Tongue (tissue), 2 donors: Measurements from ENCODE around the gene PRDX3. TPM values are rescaled to one million over a fixed set of nuclear protein-coding genes. Genes with fewer than 3 reads are reported as not detected.
A peak's percentile ranks its signal among the peaks of the same experiment; 100 is the strongest.
"Not testable (repeated sequence)": the region's sequence is repeated elsewhere in the genome, so short reads cannot be mapped to it uniquely, and the experiment has no call there.

Experiments
- DNase-seq: peaks from one replicate; pipeline ENCODE4 v3.0.0-alpha.2; 2015
- total RNA-seq: library from RNA; depleted of rRNA; stranded (reverse); fragments of >200 nt; gene quantifications from one replicate; pipeline ENCODE4 v1.2.3, GENCODE V29; 2014

Gene PRDX3
- total RNA-seq, 1 donor from 2014 or later, result 184 TPM

DNA sequence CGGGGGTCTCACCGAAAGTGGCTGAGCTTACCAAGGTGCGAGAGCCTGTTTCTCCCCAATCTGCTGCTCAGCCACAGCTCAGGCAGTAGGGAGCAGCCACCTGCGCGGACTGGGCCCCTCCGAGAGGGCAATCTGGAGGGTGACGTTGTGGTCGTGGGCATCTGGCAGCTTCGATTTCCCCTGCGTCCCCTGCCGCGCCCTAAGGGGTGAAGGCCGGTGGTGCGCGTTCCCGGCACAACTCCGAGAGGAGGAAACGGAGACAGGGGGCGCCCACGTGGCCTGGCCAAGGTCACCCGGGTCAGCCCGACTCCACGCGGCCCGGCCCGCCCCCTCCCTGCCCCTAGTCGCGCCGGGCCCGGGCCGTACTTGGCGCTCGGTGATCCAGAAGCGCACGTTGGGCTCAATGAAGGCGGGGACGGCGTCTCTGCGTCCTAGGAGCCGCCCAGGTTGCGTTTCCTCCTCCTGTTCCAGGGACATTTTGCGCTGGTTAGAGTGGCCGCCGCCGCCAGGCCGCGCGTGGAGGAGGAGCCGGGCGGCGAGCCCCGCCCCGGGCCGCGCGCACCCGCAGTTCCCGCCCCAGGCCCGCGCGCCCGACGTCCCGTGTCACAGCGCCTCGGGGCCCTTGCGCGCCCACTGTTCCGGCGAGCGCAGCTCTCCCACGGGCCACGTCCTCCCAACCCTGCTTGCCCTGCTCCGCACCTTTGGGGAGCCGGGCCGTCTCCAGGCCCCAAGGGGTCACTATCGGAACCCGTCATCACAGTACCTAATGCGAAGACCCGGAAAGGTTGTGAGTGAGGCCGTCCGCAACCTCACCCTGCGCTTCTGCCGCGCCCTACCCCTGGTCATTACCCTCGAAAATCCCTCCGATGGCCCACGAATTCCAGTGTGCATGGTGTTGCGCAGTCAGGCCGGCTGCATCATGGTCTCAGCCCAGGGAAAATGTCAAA is 13.2 kb downstream of the PRDX3 start, which contains the start of gene SFXN4:
Gene SFXN4 (minus strand): TSS at position 544 of the 947 bp plus-strand sequence. CDS start 67 bp downstream, at position 477.
- DNase-seq, result peak; percentile 83

DNA sequence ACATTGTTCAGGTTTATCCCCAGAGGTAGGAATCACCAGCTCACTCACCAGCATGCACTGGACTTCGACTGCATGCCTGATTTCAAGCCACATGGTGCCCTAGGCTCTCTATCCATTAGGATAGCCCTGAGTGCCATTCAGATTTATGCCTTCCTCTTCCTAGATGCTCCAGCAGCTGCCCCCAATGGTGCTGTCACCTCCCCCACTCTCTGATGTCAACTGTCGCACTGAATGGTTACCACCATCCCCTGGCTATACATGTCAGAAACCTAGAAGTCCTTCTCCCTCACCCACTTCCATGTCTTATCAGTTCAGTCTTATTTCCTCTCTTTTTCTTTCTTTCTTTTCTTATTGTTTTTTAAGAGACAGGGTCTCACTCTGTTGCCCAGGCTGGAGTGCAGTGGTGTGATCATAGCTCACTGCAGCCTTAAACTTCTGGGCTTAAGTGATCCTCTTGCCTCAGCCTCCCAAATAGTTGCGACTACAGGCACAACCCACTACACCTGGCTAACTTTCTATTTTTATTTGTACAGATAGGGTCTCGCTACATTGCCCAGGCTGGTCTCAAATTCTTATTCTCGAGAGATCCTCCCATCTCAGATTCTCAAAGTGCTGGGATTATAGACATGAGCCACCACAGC is 16.0 kb downstream of the PRDX3 start:
- no peak for DNase-seq

DNA sequence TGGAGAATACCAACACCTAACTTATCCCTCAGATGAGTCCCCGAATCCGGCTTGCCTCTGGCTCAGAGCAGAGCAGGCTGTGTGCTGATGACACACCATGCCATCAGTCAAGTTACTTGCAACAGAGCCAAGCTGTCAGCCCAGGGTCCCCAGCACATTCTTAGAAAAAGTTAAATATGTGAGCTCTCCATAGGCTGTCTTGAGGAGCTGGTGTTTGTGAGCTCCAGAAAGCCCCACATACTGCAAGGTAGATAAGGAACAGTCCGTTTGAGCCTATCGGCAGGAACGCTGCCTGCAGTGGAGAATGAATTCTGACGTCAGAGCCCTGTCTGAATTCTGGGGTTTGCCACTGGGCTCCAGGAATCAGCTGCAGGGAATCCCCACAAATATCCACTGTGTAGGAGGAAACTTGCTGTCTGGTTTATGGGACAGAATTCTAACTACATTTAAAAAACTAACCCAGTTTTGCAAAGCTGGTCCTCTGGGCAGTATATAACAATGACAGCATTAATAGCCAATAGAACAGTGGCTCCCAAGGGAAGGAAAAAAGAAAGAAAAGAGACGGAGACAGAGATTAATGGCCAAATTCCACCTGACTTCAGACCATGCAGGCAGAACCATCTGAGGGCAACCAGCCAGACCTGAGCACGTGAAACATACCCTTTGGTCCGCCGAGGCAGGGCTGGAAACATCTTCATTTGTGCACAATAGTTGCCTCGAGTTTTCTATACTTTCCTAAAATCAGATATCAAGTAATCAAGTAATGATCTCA is 16.7 kb downstream of the PRDX3 start:
- DNase-seq, result no peak

DNA sequence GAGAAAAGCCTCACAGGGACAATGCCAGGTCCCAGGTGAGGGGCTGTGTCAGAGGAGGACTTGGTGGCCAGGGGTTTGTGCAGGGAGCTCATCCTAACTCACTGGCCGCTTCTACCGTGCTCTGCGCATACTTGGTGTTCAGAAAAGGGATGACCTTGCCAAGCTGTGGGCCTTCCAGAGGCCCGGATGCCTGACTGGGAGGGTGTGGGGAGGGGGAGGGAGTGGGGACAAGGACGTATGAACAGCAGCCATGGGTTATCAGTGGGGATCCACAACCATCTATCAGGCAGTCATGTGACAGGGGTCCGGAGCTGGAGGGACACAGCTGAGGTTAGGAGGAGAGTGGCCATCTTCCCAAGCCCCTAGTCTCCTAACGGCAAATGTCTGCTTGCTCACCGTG is 19.3 kb downstream of the PRDX3 start:
- DNase-seq, result no peak

DNA sequence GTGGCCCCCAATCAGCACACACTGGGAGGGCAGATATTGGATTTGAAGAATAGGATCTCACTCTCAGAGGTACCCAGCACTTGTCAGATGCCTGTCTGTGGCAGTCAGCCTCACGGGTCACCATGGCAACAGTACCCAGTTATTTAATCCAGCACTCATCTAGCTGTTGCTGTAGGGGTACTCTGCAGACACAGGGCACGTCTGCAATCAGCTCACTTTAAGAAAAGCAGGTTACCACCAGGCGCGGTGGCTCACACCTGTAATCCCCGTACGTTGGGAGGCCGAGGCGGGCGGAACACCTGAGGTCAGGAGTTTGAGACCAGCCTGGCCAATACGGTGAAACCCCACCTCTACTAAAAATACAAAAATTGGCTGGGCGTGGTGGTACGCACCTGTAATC is 25.0 kb downstream of the PRDX3 start:
- no peak for DNase-seq

DNA sequence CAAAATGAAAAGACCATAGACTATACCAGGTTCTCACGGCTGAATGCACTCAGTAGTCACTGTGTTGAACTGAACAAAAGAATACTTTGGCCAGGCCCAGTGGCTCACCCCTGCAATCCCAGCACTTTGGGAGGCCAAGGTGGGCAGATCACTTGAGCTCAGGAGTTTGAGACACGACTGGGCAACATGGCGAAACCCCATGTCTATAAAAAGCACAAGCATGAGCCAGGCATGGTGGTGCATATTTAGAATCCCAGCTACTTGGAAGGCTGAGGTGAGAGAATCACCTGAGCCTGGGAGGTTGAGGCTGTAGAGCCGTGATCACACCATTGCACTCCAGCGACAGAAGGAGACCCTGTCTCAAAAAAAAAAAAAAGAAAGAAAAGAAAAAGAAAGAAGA is 25.6 kb downstream of the PRDX3 start:
- no peak for DNase-seq

DNA sequence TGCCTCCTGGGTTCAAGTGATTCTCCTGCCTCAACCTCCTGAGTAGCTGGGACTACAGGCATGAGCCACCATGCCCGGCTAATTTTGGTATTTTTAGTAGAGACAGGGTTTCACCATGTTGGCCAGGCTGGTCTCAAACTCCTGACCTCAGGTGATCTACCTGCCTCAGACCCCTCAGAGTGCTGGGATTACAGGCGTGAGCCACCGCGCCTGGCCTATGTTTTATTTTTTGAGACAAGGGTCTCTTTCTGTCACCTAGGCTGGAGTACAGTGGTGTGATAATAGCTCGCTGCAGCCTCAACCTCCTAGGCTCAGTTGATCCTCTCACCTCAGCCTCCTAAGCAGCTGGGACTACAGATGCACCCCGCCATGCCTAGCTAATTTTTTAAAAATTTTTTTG is 27.0 kb downstream of the PRDX3 start:
- not testable (repeated sequence) for DNase-seq

DNA sequence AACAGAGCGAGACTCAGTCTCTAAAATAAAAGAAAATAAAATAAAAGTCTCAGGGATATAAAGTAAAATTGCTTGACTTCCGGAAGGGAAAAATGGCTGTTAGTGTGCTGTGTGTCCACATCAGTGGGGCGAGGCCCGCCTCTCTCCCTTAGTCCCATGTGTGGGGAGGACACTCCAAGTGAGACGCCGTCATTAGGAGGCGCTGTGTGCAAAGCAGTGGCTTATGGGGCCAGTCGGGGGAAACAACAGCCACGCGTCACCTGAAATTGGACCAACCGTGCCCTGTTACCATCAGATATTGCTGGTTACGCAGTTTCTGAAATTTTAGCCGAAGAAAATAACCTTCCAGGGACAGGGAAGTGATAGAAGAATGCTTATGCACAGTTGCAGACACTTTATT is 28.9 kb downstream of the PRDX3 start:
- no peak for DNase-seq

DNA sequence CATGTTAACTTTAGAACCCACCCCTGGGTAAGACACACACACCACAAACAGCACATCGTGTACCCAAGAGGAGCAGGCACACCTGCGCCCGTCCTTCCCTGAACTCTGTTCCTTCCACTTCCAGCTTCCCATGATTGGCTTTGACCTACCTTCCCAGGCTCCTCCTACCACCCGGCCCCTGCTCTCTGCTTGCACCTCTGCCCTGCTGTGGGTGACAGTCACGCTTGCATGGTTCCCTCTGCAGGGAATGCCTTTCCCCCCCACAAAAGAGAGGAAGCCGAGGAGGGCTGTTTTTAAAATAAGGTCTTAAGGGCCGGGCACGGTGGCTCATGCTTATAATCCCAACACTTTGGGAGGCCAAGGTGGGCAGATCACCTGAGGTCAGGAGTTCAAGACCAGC is 29.5 kb downstream of the PRDX3 start:
- DNase-seq, result no peak

DNA sequence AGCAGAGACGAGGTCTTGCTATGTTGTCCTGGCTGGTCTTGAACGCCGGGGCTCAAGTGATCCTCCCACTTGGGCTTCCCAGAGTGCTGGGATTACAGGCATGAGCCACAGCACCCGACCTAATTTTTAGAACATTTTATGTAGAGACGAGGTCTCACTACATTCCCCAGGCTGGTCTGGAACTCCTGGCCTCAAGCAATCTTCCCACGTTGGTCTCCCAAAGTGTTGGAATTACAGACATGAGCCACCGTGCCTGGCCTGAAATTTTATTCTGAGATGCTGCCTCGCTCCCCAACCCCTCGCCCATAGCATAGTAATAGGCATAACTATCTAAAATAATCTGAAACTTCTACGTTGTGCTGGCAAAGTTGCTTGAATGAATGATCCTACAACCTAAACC is 35.0 kb downstream of the PRDX3 start:
- DNase-seq, result no peak

DNA sequence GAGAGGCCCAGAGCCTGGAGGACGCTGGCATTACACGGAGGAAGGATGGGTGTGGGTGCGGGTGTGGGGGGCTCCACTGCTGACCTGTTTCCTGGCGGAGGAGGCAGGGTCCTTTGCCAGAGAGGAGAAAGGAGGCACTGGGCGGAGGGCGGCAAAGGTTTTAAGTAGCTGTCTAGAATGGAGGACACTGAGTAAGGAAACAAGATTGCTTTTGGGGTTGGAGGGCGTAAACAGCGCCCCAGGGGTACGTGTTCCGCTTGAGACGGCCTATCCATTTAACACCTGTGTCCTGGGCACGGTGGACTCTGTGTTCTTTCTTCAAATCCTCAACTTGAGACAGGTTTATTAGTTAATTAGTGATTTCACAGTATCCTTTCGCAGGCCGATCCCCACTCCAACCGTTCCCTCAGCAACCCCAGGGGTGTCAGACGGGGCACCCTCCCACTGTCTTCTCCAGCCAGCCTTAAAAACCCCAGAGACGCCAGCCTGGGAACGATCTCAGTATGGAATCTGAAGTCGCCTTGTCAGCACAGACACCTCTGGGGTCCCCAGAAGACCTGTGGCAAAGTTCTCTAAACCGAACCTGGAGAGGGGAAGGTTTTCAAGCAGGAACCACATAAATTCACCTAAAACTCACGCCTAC is 37.9 kb downstream of the PRDX3 start:
- no peak for DNase-seq

DNA sequence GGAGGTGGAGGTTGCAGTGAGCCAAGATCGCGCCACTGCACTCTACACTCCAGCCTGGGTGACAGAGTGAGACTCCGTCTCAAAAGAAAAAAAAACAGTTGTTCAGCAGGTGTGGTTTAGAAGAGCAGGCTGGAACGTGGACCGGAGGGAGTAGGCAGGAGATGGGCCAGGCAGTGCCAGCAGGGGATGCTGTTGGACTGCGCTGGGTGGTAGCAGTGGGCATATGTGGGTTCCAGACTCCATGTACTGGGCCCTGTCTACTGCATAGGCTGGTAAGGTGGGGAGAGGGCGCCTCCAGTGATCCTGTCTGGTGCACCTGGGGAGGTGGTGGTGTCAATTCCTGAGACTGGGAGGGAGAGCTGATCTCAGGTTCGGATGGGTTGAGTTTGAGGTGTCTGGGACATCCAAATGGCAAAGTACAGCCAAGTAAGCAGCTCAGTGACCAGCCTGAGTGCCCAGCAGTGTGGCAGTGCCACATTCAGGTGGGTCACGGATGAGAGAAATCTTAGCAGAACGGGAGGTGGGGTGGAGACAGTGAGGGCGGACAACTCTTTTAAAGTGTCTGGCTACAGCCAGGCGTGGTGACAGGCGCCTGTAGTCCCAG is 39.0 kb downstream of the PRDX3 start:
- no peak for DNase-seq

DNA sequence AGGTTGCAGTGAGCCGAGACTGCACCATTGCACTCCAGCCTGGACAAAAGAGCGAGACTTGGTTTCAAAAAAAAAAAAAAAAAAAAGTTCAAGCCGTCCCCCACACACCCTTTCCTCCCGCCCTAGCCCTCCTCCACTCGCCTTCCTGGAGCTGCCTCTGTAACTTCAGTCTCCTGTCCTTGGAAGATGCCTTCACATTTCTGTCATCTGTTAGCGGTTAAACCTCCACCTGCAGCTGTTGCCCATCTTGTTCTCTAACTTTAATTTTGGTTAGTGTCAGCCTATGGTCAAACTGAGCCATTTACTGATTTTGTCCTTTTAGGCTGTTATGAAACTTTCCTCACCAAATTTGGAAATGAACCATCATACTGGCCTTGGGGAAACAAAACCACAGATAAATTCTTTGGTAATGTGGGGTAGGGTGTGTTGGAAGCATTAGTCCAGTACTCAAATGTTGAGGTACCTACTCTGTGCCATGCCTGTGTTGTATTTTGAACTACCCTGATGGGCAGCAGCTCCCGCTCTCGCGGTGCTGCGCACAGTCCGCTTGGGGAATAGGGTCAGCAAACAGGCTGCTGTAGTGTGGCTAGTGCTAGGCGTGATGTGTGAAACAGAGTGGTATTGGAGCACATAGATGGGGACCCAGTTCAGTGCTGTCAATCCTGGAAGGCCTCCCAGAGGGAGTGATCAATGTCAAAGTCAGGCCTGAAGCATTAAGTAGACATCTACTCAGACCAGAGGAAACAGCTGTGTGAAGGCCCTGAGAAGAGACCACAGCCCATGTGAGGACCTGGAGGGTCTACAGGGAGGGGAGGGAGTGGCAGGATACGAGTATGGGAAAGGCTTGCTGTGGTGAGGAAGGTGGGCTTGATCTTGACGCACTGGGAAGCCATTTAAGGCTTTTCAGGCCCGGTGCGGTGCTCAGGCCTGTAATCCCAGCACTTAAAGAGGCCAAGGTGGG is 40.0 kb downstream of the PRDX3 start:
- no peak for DNase-seq

DNA sequence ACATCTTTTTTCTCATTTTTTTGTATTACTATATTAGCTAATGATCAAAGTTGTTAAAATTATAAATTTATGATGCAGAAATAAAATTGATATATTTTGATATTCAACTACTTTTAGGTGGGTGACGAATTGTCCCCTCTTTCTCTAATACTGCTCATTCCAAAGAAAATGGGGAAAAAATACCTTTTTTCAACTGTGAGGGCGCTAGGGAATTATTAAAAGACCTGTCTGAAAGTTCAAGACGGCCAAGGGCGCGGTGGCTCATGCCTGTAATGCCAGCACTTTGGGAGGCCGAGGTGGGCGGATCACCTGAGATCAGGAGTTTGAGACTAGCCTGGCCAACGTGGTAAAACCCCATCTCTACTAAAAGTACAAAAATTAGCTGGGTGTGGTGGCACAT is 40.7 kb downstream of the PRDX3 start:
- not testable (repeated sequence) for DNase-seq

DNA sequence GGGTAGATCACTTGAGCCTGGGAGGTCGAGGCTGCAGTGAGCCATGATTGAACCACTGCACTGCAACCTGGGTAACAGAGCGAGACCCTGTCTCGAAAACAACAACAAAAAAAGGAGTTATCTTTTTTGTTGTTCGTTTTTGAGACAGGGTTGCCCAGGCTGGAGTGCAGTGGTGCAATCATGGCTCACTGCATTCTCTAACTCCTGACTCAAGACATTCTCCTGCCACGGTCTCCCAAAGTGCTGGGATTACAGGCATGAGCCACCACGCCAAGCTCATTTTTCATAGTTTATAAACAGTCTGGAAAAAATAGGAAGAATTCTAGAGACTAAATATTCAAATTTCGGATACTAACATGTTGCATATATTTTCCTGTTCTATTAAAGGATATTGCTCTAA is 42.5 kb downstream of the PRDX3 start:
- no peak for DNase-seq

DNA sequence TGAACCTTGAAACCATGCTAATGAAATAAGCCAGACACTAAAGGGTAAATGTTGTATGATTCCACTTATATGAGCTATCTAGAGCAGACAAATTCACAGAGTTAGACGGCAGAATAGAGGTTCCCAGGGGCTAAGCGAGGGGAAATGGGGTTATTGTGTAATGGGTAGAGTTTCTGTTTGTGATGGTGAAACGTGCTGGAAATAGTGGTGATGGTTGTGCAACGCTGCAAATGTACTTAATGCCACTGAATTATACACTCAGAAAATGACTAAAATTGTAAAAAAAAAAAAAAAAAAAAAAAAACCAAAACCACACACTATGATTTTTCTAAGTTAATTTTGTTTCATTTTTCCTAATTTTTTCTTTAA is 43.1 kb downstream of the PRDX3 start:
- no peak for DNase-seq

DNA sequence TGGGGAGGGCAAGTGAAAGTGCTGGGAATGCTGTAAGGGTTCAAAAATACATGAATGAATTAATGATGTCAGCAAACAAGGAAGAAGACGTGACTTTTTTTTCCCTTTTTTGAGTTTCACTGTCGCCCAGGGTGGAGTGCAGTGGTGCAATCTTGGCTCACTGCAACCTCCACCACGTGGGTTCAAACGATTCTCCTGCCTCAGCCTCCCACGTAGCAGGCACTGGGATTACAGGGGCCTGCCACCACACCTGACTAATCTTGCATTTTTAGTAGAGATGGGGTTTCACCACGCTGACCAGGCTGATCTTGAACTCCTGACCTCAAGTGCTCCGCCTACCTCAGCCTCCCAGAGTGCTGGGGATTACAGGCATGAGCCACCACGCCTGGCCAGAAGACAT is 44.7 kb downstream of the PRDX3 start:
- DNase-seq, result no peak

DNA sequence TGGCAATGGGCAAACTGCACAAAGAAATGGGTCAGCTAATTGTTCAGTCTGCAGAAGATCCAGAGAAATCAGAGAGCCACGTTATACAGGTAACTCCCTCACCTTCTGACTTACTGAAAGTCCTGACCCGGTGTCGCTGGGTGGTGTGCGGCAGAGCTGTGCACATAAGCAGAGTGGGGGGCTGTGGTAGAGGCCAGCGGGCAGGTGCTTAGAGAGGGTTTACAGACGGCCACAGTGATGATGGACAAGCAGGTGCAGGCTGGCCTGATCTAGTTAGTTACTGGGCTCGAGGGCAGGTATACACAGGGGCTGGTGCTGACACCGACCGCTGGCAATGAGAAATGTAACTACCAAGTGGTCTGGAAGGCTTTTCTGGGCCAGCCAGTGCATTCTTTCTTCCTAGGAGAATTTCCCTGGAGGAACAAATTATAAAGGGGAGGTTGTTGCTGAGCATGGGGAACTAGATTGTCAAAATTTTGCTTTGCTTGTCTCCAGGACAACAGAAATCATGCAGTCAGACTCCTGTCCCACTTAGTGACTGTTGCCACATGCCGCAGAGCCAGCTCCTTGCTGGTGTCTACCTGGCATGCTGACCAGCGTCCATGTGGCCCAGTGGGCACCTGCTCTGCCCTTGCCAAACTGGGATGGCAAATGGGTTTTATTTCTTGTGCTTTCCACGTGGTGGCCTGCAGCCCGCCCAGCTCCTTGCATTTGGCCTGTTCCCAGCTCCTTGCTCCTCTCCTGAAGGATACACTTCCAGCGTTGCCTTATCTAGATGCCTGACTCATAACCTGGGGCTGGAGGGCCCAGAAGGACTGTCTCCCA is 45.9 kb downstream of the PRDX3 start:
- no peak for DNase-seq

DNA sequence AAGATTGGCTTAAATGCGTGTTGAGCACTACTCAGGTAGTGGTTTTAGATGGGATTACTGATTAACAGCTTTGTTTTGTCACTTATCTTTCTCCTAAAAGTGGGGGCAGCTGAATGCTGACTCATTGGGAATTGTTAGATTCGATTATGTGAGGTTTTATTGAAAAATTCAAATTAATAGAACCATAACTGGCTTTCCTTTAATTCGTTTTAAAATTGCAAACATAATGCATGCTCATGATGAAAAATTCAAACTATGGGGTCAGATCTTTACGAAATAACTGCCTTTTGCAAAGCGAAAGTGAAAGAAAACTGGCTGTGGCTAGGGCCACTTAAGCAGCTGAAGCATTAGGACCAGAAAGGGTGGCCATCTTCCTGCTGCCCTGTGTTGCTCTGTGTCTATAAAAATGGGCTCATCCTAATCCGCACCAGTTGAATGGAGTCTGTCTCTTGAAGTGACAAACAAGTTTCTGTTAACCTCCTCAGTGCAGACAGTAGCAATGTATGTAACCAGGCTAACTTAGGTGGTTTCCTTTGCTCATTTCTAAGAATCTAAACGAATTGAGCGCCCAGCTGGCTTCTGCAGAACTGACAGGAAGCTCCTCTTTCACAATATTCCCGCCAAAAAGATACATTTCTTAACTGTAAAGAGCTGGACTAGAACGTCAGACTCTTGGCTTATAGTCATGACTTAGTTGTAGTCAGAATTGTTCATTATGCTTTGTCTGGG is 46.9 kb downstream of the PRDX3 start:
- DNase-seq, result no peak
